MM.1S (cell line): ENCODE data around the gene PGAP1.

Experiments
- DNase-seq: peaks from one replicate; pipeline ENCODE4 v3.0.0-alpha.2; 2015
- H2AFZ ChIP-seq: fragments of 300-600 bp; sonication (generic); 2 replicates; pipeline ENCODE4 v1.6.0; 2016; ENCODE audit warnings: antibody characterized with exemption, low read length
- H3F3A ChIP-seq: fragments of 300-600 bp; sonication (generic); 2 replicates; pipeline ENCODE4 v1.6.1; 2016; ENCODE audit warnings: mild to moderate bottlenecking, antibody characterized with exemption, low read length, moderate library complexity, mixed read lengths; ENCODE audit not compliant: insufficient read depth
- H3K27ac ChIP-seq: fragments of 300-600 bp; sonication (generic); 2 replicates; pipeline ENCODE4 v1.5.1; 2016; ENCODE audit warnings: mild to moderate bottlenecking, low read length
- H3K27me3 ChIP-seq: fragments of 300-600 bp; sonication (generic); replicated peaks from 2 replicates; pipeline ENCODE4 v1.6.0; 2016; ENCODE audit warnings: low read length; ENCODE audit not compliant: insufficient read depth
- H3K36me3 ChIP-seq: fragments of 300-600 bp; sonication (generic); replicated peaks from 2 replicates; pipeline ENCODE4 v1.6.1; 2016; ENCODE audit warnings: mild to moderate bottlenecking, low read length, mixed read lengths; ENCODE audit not compliant: insufficient read depth
- H3K4me1 ChIP-seq: fragments of 300-600 bp; sonication (generic); 2 replicates; pipeline ENCODE4 v1.6.1; 2016; ENCODE audit warnings: low read length, mixed read lengths
- H3K4me2 ChIP-seq: fragments of 300-600 bp; sonication (generic); 2 replicates; pipeline ENCODE4 v1.6.0; 2016; ENCODE audit warnings: low read depth, low read length
- H3K4me3 ChIP-seq: fragments of 300-600 bp; sonication (generic); 2 replicates; pipeline ENCODE4 v1.5.1; 2016; ENCODE audit warnings: low read length, mixed read lengths
- H3K79me2 ChIP-seq: fragments of 300-600 bp; sonication (generic); 2 replicates; pipeline ENCODE4 v1.6.1; 2016; ENCODE audit warnings: mixed run types, low read length, mixed read lengths
- H3K9ac ChIP-seq: fragments of 300-600 bp; sonication (generic); 2 replicates; pipeline ENCODE4 v1.6.1; 2016; ENCODE audit warnings: low read length, mixed read lengths
- H3K9me2 ChIP-seq: fragments of 300-600 bp; sonication (generic); replicated peaks from 2 replicates; pipeline ENCODE4 v1.6.1; 2016; ENCODE audit warnings: mild to moderate bottlenecking, low read length, mixed read lengths; ENCODE audit not compliant: insufficient read depth
- H3K9me3 ChIP-seq: fragments of 300-600 bp; sonication (generic); replicated peaks from 2 replicates; pipeline ENCODE4 v1.6.1; 2016; ENCODE audit warnings: mild to moderate bottlenecking, low read length, mixed read lengths; ENCODE audit not compliant: insufficient read depth
- H4K20me1 ChIP-seq: fragments of 300-600 bp; sonication (generic); 2 replicates; pipeline ENCODE4 v1.6.1; 2016; ENCODE audit warnings: mild to moderate bottlenecking, low read length, moderate library complexity, mixed read lengths; ENCODE audit not compliant: insufficient read depth
- EZH2 ChIP-seq: fragments of 300-600 bp; sonication (generic); optimal IDR thresholded peaks from 2 replicates; pipeline ENCODE3; 2017; ENCODE audit warnings: low read depth, mild to moderate bottlenecking, antibody characterized with exemption, low read length, mixed read lengths
- EZH2phosphoT487 ChIP-seq: fragments of 300-600 bp; sonication (generic); IDR thresholded peaks from 2 replicates; pipeline ENCODE4 v1.6.1; 2018; ENCODE audit warnings: antibody characterized with exemption, low read length
- TF ChIP-seq, protein P1 (sequence below): fragments of 300-600 bp; sonication (generic); IDR thresholded peaks from 2 replicates; pipeline ENCODE4 v1.5.1; 2016; ENCODE audit warnings: antibody characterized with exemption, low read length, mixed read lengths

PGAP1 gene, protein sequence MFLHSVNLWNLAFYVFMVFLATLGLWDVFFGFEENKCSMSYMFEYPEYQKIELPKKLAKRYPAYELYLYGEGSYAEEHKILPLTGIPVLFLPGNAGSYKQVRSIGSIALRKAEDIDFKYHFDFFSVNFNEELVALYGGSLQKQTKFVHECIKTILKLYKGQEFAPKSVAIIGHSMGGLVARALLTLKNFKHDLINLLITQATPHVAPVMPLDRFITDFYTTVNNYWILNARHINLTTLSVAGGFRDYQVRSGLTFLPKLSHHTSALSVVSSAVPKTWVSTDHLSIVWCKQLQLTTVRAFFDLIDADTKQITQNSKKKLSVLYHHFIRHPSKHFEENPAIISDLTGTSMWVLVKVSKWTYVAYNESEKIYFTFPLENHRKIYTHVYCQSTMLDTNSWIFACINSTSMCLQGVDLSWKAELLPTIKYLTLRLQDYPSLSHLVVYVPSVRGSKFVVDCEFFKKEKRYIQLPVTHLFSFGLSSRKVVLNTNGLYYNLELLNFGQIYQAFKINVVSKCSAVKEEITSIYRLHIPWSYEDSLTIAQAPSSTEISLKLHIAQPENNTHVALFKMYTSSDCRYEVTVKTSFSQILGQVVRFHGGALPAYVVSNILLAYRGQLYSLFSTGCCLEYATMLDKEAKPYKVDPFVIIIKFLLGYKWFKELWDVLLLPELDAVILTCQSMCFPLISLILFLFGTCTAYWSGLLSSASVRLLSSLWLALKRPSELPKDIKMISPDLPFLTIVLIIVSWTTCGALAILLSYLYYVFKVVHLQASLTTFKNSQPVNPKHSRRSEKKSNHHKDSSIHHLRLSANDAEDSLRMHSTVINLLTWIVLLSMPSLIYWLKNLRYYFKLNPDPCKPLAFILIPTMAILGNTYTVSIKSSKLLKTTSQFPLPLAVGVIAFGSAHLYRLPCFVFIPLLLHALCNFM

DNA sequence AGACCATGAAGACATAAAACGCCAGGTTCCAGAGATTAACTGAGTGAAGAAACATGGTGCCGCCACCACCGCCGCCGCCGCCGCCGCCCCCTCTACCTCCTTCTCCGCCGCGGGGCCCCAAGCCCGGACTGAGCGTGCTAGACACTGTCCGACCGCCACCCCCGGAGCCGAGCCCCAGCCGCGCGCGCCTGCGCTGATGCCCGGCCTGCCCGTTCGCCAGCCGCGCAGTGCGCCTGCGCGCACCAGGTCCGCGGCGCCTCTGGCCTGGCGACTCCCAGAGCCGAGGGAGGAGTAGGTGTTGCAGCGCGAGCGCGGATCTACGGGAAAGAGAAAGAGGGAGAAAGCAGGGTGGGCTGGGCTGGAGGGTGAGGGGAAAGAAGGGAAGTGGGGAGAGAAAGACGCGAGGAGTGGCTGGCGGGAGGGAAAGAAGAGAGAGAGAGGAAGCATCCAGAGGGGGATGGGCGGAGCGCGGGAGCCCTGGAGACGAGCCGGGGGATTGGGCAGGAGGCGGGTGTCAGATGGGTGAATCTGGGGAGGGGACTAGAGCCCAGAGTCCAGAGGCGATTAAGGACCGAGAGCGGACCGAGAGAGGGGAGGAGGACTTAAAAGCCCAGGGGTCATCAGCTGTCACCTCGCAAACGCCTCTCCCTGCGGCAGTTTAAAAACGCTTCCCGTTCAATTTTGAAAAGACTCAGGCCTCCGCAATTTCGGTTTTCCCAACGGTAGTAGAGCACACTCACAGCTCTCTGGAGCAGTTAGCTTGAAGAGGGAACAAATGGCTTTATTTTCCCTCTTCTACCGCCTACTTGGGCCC is at the start of gene PGAP1:
Gene PGAP1 (minus strand): TSS at position 146 of the 814 bp plus-strand sequence. CDS start 91 bp downstream, at position 55.
- peak; percentile 91 for DNase-seq
- Histone ChIP-seq H2AFZ (peak within 1 kb of the TSS; percentile 79), H3K9ac (peak within 1 kb of the TSS; percentile 71), H3K9me3 (no peaks in the 10 kb centered on the region), H3K4me2 (peak within 1 kb of the TSS; percentile 92), H3K4me1 (peaks cover 3% of the 10 kb centered on the region; the same call in 1 of the 2 replicates), H3K27me3 (no peaks in the 10 kb centered on the region), H3K79me2 (no peaks in the 10 kb centered on the region), H3K27ac (peak within 1 kb of the TSS; percentile 13; the same call in 1 of the 2 replicates), H4K20me1 (no peaks in the 10 kb centered on the region), H3F3A (no peaks in the 10 kb centered on the region), H3K36me3 (no peaks in the 10 kb centered on the region), H3K4me3 (peak within 1 kb of the TSS; percentile 77), H3K9me2 (no peaks in the 10 kb centered on the region)
- TF ChIP-seq, protein P1, sequence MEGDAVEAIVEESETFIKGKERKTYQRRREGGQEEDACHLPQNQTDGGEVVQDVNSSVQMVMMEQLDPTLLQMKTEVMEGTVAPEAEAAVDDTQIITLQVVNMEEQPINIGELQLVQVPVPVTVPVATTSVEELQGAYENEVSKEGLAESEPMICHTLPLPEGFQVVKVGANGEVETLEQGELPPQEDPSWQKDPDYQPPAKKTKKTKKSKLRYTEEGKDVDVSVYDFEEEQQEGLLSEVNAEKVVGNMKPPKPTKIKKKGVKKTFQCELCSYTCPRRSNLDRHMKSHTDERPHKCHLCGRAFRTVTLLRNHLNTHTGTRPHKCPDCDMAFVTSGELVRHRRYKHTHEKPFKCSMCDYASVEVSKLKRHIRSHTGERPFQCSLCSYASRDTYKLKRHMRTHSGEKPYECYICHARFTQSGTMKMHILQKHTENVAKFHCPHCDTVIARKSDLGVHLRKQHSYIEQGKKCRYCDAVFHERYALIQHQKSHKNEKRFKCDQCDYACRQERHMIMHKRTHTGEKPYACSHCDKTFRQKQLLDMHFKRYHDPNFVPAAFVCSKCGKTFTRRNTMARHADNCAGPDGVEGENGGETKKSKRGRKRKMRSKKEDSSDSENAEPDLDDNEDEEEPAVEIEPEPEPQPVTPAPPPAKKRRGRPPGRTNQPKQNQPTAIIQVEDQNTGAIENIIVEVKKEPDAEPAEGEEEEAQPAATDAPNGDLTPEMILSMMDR, result no peak
- TF ChIP-seq EZH2 (no peak), EZH2phosphoT487 (no peak)

DNA sequence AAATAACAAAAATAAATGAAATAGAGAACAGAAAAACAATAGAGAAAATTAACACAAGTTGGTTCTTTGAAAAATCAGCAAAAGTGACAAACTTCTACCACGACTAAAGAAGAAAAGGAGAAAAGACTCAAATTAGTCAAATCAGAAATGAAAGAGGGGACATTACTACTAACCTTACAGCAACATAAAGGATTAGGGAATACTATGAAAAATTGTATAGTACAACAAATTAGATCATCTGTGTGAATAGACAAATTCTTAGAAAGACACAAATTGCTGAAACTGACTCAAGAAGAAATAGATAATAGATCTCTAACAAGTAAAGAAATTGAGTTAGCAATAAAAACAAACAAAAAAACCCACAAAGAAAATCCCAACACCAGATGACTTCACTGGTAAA is 48.5 kb upstream of the PGAP1 start:
- no peaks in the 10 kb centered on the region for H3K27me3 ChIP-seq
- no peak overlapping the region for H2AFZ ChIP-seq
- H3F3A ChIP-seq, result no peaks in the 10 kb centered on the region
- H3K4me2 ChIP-seq, result no peak overlapping the region
- no peaks in the 10 kb centered on the region for H3K9me2 ChIP-seq
- no peak overlapping the region for H3K9ac ChIP-seq
- TF ChIP-seq EZH2phosphoT487 (no peak), EZH2 (no peak)
- TF ChIP-seq, protein P1, result no peak
- no peak overlapping the region for H3K27ac ChIP-seq
- H3K36me3 ChIP-seq, result no peaks in the 10 kb centered on the region
- no peaks in the 10 kb centered on the region for H4K20me1 ChIP-seq
- no peak for DNase-seq
- H3K9me3 ChIP-seq, result no peaks in the 10 kb centered on the region
- H3K4me3 ChIP-seq, result no peak overlapping the region
- H3K79me2 ChIP-seq, result no peaks in the 10 kb centered on the region
- H3K4me1 ChIP-seq, result no peaks in the 10 kb centered on the region

DNA sequence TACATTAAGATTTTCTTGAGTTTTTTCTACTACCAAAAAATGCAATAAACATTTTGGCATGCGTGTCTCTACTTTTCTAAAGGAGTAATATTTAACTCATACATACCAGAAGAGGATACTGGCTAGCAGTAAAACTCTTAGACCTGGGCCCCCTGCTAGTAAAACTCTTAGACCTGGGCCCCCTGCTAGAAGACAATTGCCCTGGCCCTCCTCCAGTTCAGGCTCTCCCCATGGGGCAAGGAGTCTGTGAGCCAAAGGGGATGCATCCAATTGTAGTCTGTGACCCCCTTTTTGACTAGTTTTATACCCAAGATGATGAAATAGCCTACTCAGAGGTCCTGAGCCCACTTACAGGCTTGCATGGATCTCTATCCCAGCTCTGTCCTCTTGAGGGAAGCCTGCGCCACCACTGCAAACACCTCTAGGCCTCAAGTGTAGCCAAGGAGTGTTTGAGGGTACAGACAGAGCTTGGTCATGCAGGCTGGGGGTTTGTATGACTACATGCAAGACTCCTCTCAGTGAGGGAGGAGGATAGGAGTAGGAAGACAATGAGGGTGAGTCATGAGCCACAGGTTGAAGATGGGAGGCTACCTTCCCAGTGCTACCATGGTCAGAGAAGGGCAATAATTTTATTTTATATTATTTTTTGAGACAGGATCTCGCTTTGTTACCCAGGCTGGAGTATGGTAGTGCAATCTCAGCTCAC is 45.2 kb upstream of the PGAP1 start:
- Histone ChIP-seq H3K4me2 (no peak overlapping the region), H3K79me2 (no peaks in the 10 kb centered on the region), H2AFZ (no peak overlapping the region), H3F3A (no peaks in the 10 kb centered on the region), H3K27ac (no peak overlapping the region), H3K9me3 (no peaks in the 10 kb centered on the region), H3K4me3 (no peak overlapping the region), H3K27me3 (no peaks in the 10 kb centered on the region), H3K9me2 (no peaks in the 10 kb centered on the region), H3K9ac (no peak overlapping the region), H3K4me1 (no peaks in the 10 kb centered on the region), H4K20me1 (no peaks in the 10 kb centered on the region), H3K36me3 (no peaks in the 10 kb centered on the region)
- TF ChIP-seq EZH2 (no peak), EZH2phosphoT487 (no peak)
- TF ChIP-seq, protein P1, result no peak
- no peak for DNase-seq
